ENCODE results near the gene DPP6. TPM values are rescaled to one million over a fixed set of nuclear protein-coding genes. Genes with fewer than 3 reads are reported as not detected.

Gene DPP6
- total and polyA plus RNA-seq, 2 experiments from 2014 or later, result not detected

- Mint-ChIP-seq H3K4me3 (no peak overlapping the region), H3K4me1 (no peaks in the 10 kb centered on the region), H3K27me3 (ENCODE audit: insufficient read depth, low read depth, poor library complexity) (no peaks in the 10 kb centered on the region), H3K27ac (no peak overlapping the region), H3K36me3 (ENCODE audit: low read depth) (no peaks in the 10 kb centered on the region), H3K9me3 (no peaks in the 10 kb centered on the region; the same call in 2 of the 3 replicates)
- Histone ChIP-seq H3K9me2 (ENCODE audit: insufficient read depth) (no peaks in the 10 kb centered on the region), H3K4me3 (no peak overlapping the region), H3K27ac (ENCODE audit: low read depth) (no peak overlapping the region), H3K4me2 (no peak overlapping the region), H3K36me3 (ENCODE audit: insufficient read depth) (0 out of 2 replicates have a peak, but pooled peaks cover 6% of the 10 kb centered on the region), H2AFZ (no peak overlapping the region), H3F3A (replicated peaks; ENCODE audit: low read depth) (no peaks in the 10 kb centered on the region), H3K79me2 (replicated peaks; ENCODE audit: insufficient read depth) (no peaks in the 10 kb centered on the region), H3K27me3 (ENCODE audit: insufficient read depth) (no peaks in the 10 kb centered on the region), H4K20me1 (replicated peaks; ENCODE audit: insufficient read depth) (no peaks in the 10 kb centered on the region), H3K4me1 (ENCODE audit: insufficient read depth) (no peaks in the 10 kb centered on the region)
- no peak for DNase-seq (ENCODE audit: low spot score)
- TF ChIP-seq JUNB (IDR thresholded peaks at IDR 0.05; ENCODE audit: unreplicated experiment) (no peak), CREB1 (CRISPR knock-in tag; IDR thresholded peaks at IDR 0.05; ENCODE audit: low read depth) (no peak), EZH2 (IDR thresholded peaks at IDR 0.05; ENCODE audit: low read depth, unreplicated experiment) (no peak), EZH2phosphoT487 (IDR thresholded peaks at IDR 0.05; ENCODE audit: unreplicated experiment) (no peak), REST (IDR thresholded peaks at IDR 0.05; ENCODE audit: unreplicated experiment) (no peak), NANOG (IDR thresholded peaks at IDR 0.05; ENCODE audit: borderline replicate concordance) (no peak), POLR2AphosphoS5 (IDR thresholded peaks at IDR 0.05; ENCODE audit: low read depth) (no peak)
- TF ChIP-seq, protein P1, sequence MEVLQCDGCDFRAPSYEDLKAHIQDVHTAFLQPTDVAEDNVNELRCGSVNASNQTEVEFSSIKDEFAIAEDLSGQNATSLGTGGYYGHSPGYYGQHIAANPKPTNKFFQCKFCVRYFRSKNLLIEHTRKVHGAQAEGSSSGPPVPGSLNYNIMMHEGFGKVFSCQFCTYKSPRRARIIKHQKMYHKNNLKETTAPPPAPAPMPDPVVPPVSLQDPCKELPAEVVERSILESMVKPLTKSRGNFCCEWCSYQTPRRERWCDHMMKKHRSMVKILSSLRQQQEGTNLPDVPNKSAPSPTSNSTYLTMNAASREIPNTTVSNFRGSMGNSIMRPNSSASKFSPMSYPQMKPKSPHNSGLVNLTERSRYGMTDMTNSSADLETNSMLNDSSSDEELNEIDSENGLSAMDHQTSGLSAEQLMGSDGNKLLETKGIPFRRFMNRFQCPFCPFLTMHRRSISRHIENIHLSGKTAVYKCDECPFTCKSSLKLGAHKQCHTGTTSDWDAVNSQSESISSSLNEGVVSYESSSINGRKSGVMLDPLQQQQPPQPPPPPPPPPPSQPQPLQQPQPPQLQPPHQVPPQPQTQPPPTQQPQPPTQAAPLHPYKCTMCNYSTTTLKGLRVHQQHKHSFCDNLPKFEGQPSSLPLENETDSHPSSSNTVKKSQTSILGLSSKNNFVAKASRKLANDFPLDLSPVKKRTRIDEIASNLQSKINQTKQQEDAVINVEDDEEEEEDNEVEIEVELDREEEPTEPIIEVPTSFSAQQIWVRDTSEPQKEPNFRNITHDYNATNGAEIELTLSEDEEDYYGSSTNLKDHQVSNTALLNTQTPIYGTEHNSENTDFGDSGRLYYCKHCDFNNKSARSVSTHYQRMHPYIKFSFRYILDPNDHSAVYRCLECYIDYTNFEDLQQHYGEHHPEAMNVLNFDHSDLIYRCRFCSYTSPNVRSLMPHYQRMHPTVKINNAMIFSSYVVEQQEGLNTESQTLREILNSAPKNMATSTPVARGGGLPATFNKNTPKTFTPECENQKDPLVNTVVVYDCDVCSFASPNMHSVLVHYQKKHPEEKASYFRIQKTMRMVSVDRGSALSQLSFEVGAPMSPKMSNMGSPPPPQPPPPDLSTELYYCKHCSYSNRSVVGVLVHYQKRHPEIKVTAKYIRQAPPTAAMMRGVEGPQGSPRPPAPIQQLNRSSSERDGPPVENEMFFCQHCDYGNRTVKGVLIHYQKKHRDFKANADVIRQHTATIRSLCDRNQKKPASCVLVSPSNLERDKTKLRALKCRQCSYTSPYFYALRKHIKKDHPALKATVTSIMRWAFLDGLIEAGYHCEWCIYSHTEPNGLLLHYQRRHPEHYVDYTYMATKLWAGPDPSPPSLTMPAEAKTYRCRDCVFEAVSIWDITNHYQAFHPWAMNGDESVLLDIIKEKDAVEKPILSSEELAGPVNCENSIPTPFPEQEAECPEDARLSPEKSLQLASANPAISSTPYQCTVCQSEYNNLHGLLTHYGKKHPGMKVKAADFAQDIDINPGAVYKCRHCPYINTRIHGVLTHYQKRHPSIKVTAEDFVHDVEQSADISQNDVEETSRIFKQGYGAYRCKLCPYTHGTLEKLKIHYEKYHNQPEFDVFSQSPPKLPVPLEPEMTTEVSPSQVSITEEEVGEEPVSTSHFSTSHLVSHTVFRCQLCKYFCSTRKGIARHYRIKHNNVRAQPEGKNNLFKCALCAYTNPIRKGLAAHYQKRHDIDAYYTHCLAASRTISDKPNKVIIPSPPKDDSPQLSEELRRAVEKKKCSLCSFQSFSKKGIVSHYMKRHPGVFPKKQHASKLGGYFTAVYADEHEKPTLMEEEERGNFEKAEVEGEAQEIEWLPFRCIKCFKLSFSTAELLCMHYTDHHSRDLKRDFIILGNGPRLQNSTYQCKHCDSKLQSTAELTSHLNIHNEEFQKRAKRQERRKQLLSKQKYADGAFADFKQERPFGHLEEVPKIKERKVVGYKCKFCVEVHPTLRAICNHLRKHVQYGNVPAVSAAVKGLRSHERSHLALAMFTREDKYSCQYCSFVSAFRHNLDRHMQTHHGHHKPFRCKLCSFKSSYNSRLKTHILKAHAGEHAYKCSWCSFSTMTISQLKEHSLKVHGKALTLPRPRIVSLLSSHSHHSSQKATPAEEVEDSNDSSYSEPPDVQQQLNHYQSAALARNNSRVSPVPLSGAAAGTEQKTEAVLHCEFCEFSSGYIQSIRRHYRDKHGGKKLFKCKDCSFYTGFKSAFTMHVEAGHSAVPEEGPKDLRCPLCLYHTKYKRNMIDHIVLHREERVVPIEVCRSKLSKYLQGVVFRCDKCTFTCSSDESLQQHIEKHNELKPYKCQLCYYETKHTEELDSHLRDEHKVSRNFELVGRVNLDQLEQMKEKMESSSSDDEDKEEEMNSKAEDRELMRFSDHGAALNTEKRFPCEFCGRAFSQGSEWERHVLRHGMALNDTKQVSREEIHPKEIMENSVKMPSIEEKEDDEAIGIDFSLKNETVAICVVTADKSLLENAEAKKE (CRISPR knock-in tag; IDR thresholded peaks at IDR 0.05), result no peak
- TF ChIP-seq, protein P2, sequence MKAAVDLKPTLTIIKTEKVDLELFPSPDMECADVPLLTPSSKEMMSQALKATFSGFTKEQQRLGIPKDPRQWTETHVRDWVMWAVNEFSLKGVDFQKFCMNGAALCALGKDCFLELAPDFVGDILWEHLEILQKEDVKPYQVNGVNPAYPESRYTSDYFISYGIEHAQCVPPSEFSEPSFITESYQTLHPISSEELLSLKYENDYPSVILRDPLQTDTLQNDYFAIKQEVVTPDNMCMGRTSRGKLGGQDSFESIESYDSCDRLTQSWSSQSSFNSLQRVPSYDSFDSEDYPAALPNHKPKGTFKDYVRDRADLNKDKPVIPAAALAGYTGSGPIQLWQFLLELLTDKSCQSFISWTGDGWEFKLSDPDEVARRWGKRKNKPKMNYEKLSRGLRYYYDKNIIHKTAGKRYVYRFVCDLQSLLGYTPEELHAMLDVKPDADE (IDR thresholded peaks at IDR 0.05), result no peak
- TF ChIP-seq, protein P3, sequence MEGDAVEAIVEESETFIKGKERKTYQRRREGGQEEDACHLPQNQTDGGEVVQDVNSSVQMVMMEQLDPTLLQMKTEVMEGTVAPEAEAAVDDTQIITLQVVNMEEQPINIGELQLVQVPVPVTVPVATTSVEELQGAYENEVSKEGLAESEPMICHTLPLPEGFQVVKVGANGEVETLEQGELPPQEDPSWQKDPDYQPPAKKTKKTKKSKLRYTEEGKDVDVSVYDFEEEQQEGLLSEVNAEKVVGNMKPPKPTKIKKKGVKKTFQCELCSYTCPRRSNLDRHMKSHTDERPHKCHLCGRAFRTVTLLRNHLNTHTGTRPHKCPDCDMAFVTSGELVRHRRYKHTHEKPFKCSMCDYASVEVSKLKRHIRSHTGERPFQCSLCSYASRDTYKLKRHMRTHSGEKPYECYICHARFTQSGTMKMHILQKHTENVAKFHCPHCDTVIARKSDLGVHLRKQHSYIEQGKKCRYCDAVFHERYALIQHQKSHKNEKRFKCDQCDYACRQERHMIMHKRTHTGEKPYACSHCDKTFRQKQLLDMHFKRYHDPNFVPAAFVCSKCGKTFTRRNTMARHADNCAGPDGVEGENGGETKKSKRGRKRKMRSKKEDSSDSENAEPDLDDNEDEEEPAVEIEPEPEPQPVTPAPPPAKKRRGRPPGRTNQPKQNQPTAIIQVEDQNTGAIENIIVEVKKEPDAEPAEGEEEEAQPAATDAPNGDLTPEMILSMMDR (conservative IDR thresholded peaks at IDR 0.05; ENCODE audit: low read depth in 2 of 2), result no peak
- no peak for ATAC-seq
Measured at GRCh38 chr7:154649434-154649833, 597.2 kb downstream of the DPP6 start.
